HUES6 (cell line): Measurements from ENCODE around the gene TULP1.

Experiments
- H3K27ac ChIP-seq: 2 replicates; pipeline ENCODE4 v1.7.0; 2013; ENCODE audit warnings: low read depth, mild to moderate bottlenecking, low read length, inconsistent platforms
- H3K27me3 ChIP-seq: 2 replicates; pipeline ENCODE4 v1.6.1; 2013; ENCODE audit warnings: low read length; ENCODE audit not compliant: control insufficient read depth, insufficient read depth
- H3K36me3 ChIP-seq: 2 replicates; pipeline ENCODE4 v1.6.1; 2013; ENCODE audit warnings: low read length; ENCODE audit not compliant: control insufficient read depth, insufficient read depth
- H3K4me1 ChIP-seq: 2 replicates; pipeline ENCODE4 v1.6.1; 2013; ENCODE audit warnings: low read length; ENCODE audit not compliant: control insufficient read depth, insufficient read depth
- H3K4me3 ChIP-seq: 2 replicates; pipeline ENCODE4 v1.5.1; 2013; ENCODE audit warnings: low read depth, low read length
- H3K9ac ChIP-seq: one replicate; pipeline ENCODE4 v1.6.1; 2013; ENCODE audit warnings: mild to moderate bottlenecking, low read length
- H3K9me3 ChIP-seq: 2 replicates; pipeline ENCODE4 v1.6.1; 2013; ENCODE audit warnings: low read depth, low read length; ENCODE audit not compliant: control insufficient read depth, insufficient read depth

Gene TULP1

DNA sequence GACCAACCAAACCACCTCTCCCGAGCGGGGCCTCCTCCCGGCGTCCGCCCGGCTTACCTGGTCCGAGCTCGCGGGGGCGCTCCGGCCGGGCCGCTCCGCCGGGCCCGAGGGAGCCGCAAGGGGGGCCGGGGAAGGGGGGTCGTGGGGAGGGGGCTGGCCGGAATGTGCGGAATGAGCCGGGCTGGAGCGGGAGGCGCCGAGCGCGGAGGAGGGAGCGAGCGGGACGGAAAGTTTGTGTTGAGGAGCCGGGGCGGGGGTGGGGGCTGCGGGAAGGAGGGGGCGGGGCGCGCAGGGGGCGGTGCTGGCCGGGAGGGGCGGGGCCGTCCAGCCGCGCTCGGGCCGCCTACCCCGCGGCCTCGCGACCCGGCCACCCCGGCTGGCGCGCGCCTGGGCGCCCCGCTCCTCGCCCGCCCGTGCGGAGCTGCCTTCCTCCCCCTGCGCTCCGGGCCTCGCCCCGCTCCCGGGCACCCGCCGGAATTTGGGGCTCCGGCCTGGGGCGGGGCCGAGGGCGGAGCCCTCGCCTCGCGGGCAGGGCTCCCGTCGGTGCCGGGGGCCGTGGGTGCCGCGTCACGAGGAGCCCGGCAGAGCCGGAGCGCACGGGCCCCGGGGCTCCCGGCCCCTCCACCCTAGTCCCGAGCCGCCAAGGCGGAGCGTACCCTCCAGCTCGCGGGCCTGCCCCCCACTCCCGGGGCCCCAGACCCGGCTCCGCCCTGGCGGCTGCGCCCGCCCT is 15.7 kb downstream of the TULP1 start, which contains the start of gene TEAD3:
Gene TEAD3, minus strand, starts transcription at position 239 of the 730 bp plus-strand sequence.
- Histone ChIP-seq H3K36me3 (no peaks in the 10 kb centered on the region), H3K4me3 (peak within 1 kb of the TSS; percentile 80), H3K27ac (peak within 1 kb of the TSS; percentile 93), H3K9me3 (no peaks in the 10 kb centered on the region), H3K4me1 (peaks cover 60% of the 10 kb centered on the region), H3K9ac (peak within 1 kb of the TSS; percentile 83), H3K27me3 (peaks cover 13% of the 10 kb centered on the region)

GRCh38 chr6:35496036-35496840 is 16.5 kb downstream of the TULP1 start:
- H3K27ac ChIP-seq = no peak overlapping the region; the same call in 1 of the 2 replicates
- H3K27me3 ChIP-seq = peaks cover 13% of the 10 kb centered on the region
- H3K9ac ChIP-seq = peak overlapping the region; percentile 83
- H3K9me3 ChIP-seq = no peaks in the 10 kb centered on the region
- H3K4me3 ChIP-seq = peak overlapping the region; percentile 80
- peaks cover 67% of the 10 kb centered on the region for H3K4me1 ChIP-seq
- no peaks in the 10 kb centered on the region for H3K36me3 ChIP-seq

- H3K4me3 ChIP-seq = peak overlapping the region; percentile 80
- H3K9me3 ChIP-seq = no peaks in the 10 kb centered on the region
- peak overlapping the region; percentile 83 for H3K9ac ChIP-seq
- peaks cover 13% of the 10 kb centered on the region for H3K27me3 ChIP-seq
- H3K4me1 ChIP-seq = peaks cover 67% of the 10 kb centered on the region
- no peak overlapping the region; the same call in 1 of the 2 replicates for H3K27ac ChIP-seq
- no peaks in the 10 kb centered on the region for H3K36me3 ChIP-seq
Observed at GRCh38 chr6:35495258-35496035, 17.2 kb downstream of the TULP1 start.

GRCh38 chr6:35494161-35494563 is 18.5 kb downstream of the TULP1 start:
- peaks cover 12% of the 10 kb centered on the region for H3K27me3 ChIP-seq
- no peak overlapping the region for H3K9ac ChIP-seq
- H3K9me3 ChIP-seq = no peaks in the 10 kb centered on the region
- no peak overlapping the region for H3K27ac ChIP-seq
- peaks cover 77% of the 10 kb centered on the region for H3K4me1 ChIP-seq
- H3K36me3 ChIP-seq = no peaks in the 10 kb centered on the region
- H3K4me3 ChIP-seq = no peak overlapping the region

DNA sequence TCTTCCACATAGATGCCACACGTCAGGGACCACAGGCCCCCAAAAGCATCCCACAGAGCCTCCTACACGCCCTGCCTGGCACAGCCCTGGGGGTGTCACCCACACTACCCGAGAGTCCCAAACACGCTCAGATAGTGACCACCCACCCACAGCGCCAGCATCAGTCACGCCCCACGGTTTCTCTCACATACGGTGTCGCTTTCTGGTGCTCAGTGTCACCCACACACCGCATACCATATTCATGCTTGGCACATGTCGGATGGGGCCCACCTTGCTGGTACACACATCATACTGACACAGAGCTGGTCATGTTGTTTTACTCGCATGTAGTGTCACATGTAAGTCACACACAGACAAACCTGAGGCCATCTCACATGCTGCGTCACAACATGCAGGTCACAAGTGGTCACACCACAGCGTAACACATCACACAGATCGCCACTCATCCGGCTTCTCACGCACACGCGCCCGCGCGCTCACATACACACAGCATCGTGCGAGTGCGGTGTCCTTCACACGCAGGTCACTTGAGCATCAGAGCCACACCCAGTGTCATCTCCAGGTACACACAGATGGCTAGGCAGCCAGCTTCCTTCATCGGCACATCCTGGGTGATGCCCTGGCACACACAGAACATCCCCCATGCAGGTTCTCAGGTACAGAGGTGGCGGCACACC is 19.3 kb downstream of the TULP1 start:
- Histone ChIP-seq H3K4me3 (no peak overlapping the region), H3K9me3 (no peaks in the 10 kb centered on the region), H3K9ac (no peak overlapping the region), H3K27ac (no peak overlapping the region), H3K4me1 (peaks cover 73% of the 10 kb centered on the region), H3K27me3 (peaks cover 5% of the 10 kb centered on the region), H3K36me3 (no peaks in the 10 kb centered on the region)

GRCh38 chr6:35492974-35493284 is 19.8 kb downstream of the TULP1 start:
- no peaks in the 10 kb centered on the region for H3K9me3 ChIP-seq
- H3K4me1 ChIP-seq = peaks cover 73% of the 10 kb centered on the region
- no peak overlapping the region; the same call in 1 of the 2 replicates for H3K4me3 ChIP-seq
- no peaks in the 10 kb centered on the region for H3K36me3 ChIP-seq
- H3K9ac ChIP-seq = no peak overlapping the region
- H3K27ac ChIP-seq = no peak overlapping the region
- H3K27me3 ChIP-seq = no peaks in the 10 kb centered on the region

- H3K9ac ChIP-seq = peak overlapping the region; percentile 88
- H3K4me3 ChIP-seq = peak overlapping the region; percentile 64
- no peaks in the 10 kb centered on the region for H3K36me3 ChIP-seq
- H3K27me3 ChIP-seq = no peaks in the 10 kb centered on the region
- H3K9me3 ChIP-seq = no peaks in the 10 kb centered on the region
- peak overlapping the region; percentile 49; the same call in 1 of the 2 replicates for H3K27ac ChIP-seq
- H3K4me1 ChIP-seq = peaks cover 78% of the 10 kb centered on the region
Observed at GRCh38 chr6:35492258-35492973, 20.3 kb downstream of the TULP1 start.

DNA sequence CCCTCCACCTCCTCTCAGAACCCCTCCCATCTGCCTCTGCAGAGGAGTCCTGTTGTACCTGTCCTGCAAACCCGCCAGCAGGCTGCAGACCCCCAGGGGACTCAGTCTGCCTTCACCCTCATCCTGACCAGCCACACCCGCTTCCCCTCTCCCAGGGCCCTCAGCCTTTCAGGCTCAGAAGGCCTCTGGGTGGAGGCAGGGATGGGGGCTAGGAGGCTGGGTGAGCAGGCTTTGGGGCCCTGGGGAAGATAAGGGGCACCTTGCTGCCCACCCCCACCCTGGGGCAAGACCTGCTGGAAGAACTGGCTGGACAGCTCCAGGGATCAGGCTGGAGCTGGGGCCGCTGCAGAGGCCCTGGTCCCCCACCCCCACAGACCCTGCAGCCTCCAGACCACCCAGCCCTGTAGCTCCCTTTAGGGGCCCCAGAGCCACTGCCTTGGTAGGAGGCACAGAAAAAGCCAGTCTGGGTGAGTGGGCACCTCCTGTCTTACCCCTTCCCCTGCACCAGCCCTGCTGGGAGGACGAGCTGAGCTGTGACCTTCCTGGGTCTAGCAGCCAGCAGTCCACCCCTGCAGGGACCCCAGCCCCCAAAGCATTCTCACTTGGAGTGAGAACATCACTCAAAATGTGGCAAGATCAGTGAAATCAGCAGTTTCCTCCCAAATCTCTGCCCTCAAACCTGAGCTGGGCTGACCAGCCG is 21.0 kb downstream of the TULP1 start:
- H3K4me1 ChIP-seq = peaks cover 84% of the 10 kb centered on the region
- H3K27ac ChIP-seq = peak overlapping the region; percentile 49; the same call in 1 of the 2 replicates
- peak overlapping the region; percentile 64 for H3K4me3 ChIP-seq
- H3K9me3 ChIP-seq = no peaks in the 10 kb centered on the region
- no peaks in the 10 kb centered on the region for H3K27me3 ChIP-seq
- no peaks in the 10 kb centered on the region for H3K36me3 ChIP-seq
- H3K9ac ChIP-seq = peak overlapping the region; percentile 88

GRCh38 chr6:35490821-35491557 is 21.7 kb downstream of the TULP1 start:
- Histone ChIP-seq H3K36me3 (no peaks in the 10 kb centered on the region), H3K4me3 (peak overlapping the region; percentile 64), H3K27me3 (no peaks in the 10 kb centered on the region), H3K9ac (peak overlapping the region; percentile 88), H3K4me1 (peaks cover 90% of the 10 kb centered on the region), H3K9me3 (no peaks in the 10 kb centered on the region), H3K27ac (peak overlapping the region; percentile 92; the same call in 1 of the 2 replicates)
